GM18508 (cell line): ENCODE data around the gene PIM1.
A peak's percentile ranks its signal among the peaks of the same experiment; 100 is the strongest.

ENCODE experiments used
- ATAC-seq: cut with Tn5 transposase; IDR thresholded peaks from one replicate; pipeline ENCODE4 v1.9.1; 2021; ENCODE audit warnings: moderate number of reproducible peaks; ENCODE audit not compliant: insufficient read depth, unreplicated experiment

Gene PIM1

DNA sequence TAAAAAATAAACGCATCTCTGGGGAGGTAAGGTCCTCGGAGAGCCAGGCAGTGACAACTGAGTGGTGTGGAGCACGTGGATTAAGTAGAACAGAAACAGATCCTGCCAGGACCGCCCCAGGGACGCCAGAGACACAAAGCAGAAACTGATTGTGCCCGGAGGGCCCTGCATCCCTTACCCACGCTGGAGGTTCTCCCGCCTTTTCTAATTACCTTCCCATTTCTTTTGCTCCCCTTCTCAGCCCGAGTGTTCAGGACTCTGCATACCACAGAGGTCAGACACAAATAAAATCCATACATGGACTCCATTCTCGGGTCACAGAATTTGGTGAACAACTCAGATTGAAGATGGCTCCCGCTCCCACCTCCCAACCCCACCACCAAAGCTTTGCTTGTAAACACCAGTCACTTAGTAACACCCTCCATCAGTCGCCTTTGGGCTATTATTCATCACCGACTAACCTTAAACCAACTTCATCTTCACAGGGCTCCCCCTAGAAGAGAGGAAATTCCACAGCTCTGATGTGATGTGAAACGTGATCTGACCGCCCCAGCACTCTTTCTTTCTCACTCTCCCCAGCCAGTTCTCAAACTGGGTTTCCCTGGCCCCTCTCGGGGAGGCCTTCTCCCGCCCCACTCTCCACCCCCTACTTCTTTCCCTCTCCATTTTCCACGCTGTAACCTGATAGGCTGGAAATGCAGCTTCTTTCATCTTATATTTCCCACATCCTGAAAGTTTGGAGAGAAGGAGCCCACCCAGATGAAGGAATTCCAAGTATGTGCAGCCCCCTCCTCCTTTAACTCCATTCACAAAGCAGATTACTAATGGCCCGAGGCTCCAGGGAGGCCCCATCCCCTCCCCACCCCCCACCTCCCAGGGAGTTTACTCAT, 32.5 kb upstream of the PIM1 start:
- no peak for ATAC-seq

GRCh38 chr6:37138856-37139229, 31.1 kb upstream of the PIM1 start:
- no peak for ATAC-seq

GRCh38 chr6:37139230-37139962, 30.6 kb upstream of the PIM1 start:
- no peak for ATAC-seq

DNA sequence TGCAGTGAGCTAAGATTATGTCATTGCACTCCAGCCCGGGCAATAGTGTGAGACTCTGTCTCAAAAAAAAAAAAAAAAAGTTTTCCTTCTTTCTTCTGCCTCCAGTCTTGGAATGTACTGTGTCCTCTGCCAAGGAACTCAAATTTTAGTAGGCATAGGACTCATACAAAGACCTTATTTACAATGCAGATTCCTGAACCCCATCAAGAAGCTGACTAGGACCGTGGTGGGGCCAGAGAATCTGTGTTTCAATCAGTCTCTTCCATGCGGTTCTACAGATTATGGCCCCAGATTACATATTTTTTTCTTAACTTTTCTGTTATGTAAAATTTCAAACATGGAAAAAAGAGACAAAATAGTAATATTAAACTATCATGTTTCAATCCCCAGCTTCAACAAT, 29.8 kb upstream of the PIM1 start:
- no peak for ATAC-seq

- no peak for ATAC-seq
Observed at GRCh38 chr6:37141281-37142049, 28.5 kb upstream of the PIM1 start.

DNA sequence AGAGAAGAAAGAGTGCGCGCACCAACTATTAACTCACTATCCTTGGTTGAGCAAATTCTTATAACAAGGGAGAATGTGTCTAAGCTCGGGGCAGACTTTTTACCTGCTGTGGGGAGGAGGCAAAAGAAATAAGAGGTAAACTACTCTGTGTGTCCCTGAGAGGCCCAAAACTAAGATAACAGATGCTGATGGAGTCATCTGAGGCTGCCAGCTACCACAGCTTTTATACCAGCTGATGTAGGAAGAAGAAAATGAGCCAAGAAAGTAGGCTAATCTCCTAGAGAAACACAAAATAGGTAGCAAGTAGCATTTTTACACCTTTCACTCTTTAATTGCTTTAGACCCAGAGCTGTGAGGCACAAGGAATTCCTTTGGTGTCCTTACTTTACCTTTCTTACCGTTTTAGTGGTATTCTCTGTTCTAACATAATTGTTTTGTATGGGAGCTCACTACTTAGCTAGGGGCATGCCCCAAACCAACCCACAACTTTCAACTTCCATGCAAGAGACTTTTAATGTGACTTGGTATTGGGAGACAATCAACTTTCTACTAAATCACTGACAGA, 27.8 kb upstream of the PIM1 start:
- ATAC-seq: no peak

GRCh38 chr6:37143585-37143984, 26.4 kb upstream of the PIM1 start:
- ATAC-seq: no peak

- no peak for ATAC-seq
Observed at GRCh38 chr6:37145443-37145842, 24.5 kb upstream of the PIM1 start.

- no peak for ATAC-seq
Observed at GRCh38 chr6:37146735-37147157, 23.2 kb upstream of the PIM1 start.

- ATAC-seq: no peak
Observed at GRCh38 chr6:37149745-37150144, 20.2 kb upstream of the PIM1 start.

GRCh38 chr6:37150314-37150713, 19.6 kb upstream of the PIM1 start:
- ATAC-seq: no peak

DNA sequence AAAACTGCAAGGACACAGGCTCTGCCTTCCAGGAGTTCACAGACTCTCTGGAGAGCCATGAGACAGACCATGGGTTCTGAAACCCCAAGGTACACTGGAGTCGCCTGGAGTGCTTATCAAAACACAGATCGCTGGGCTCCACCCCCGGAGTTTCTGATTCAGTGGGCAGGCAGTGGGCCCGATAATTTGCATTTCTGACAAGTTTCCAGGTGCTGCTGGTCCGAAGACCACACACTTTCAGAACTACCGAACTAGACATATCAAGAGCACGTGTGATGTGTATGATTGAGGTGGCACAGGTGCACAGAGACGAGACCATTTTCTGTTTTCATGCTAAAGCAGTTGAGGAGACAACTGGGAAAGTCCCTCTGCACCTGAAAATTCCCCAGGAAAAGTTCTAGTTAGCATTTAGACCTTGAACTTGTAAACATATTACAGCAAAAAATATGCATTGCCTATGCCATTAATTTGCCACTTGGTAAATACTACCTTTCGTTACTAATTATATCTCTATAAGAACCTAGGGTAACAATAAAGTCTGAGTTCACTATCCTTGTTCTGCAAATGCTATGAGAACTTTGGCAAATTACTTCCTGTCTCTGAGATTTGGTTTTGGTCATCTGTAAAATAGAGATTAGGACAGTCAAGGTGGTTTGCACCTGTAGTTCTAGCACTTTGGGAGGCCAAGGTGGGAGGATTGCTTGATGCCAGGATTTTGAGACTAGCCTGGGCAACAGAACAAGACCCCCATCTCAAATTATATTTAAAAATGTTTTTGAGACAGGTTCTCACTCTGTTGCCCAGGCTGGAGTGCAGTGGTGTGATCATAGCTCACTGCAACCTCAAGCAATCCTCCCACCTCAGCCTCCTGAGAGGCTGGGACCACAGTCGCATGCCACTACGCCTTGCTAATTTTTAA, 14.3 kb upstream of the PIM1 start:
- ATAC-seq: peak; percentile 63

- ATAC-seq: no peak
Observed at GRCh38 chr6:37158508-37158907, 11.4 kb upstream of the PIM1 start.

GRCh38 chr6:37160922-37161778, 8.8 kb upstream of the PIM1 start:
- ATAC-seq: peak; percentile 67

- no peak for ATAC-seq
Observed at GRCh38 chr6:37162740-37163139, 7.2 kb upstream of the PIM1 start.

- no peak for ATAC-seq
Observed at GRCh38 chr6:37168163-37168758, 1.7 kb upstream of the PIM1 start.

- ATAC-seq: no peak
Observed at GRCh38 chr6:37168811-37169495, 999 bp upstream of the PIM1 start.
